Measurements from ENCODE around the gene PARD3B.

Gene PARD3B

GRCh38 chr2:205494537-205495235 is 949.4 kb downstream of the PARD3B start:
- DNase-seq: no peak

DNA sequence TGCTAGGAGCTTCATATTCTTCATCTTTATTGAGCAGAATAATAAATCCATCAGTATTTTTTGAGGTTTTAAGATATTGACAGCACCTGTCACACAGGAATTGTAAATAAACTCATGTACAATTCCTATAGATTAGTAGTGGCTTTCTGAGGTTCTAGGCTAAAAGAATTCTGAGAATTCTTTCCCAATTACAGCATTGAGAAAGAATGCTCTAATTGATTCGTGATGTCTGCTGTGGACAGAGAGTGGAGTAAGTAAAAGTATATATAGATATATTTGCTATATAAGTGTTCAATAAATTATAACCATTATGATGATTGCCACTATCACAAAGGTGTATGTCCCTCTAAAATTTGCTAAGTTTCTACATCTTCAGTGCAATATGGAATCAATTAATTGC is 950.5 kb downstream of the PARD3B start:
- no peak for DNase-seq

DNA sequence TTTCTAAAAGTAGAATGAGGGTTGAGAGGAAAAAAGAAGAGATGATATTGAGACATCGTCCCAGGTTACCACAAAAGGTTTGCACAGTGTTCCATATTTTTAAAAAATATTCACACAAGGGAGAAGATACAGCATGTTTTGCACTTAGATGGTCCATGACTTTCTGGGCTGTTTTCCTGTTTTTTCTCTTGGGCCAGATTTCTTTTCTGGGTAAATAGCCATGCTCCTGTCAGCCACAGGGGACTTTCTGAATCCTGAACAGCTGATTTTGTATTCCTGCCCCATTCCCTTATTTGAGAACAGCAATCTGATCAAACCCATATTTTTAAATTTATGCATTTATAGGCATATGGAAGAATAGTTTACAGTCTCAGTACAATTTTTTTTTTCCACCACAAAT is 951.1 kb downstream of the PARD3B start:
- no peak for DNase-seq

DNA sequence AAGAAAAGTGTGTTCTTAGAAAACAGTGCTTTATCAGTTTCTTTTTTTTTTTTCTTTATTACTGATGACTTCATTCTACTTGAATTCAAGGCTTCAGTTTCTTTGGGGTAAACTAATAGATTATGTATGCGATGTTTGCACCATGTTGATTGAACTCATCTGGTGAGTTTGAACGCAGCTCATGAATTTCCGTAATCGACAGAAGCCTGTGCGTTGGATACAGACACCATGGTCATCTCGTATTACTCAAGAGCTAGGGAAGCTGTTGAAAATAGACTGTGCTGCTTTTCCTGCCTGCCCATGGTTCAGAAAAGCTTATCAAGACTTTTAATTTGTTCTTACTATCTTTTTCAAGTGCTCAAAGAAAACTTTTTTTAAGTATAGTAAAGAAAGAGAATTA is 951.5 kb downstream of the PARD3B start:
- no peak for DNase-seq

DNA sequence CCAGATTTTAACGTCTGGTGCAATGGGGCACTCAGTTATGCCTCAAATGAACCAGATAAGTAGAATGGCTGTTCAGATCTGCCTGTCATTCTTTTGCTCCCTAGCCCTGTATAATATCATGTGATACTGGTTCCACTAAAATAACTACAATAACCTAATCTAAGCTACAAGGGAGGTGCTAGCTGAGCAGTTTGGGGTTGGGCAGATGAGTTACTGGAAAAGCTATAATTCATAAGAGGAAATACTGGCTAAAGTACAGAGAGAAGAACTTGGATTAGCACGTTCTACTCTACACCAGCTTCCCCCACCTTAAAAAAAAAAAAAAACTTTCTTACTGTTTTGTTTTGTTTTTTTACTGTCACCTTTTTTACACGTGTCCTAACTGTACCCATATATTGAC is 953.7 kb downstream of the PARD3B start:
- DNase-seq: no peak

DNA sequence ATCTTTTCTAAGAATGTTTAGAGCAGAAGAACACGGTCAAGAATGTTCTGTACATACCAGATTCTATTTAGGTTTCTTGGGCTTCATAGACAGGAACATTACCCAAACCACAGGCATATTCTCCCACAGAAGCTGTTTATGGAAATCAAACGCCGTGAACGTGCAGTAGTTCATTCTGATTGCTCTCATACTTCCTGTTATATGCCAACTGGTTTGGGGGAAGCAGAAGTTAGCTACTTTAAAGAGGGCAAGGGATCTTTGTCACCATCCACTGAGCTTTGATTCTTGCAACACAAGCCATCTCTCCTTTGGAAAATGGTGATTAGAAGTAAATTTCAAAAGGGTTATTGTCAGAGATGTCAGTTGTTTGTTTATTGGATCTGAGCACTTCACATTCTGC is 954.8 kb downstream of the PARD3B start:
- DNase-seq: no peak

- DNase-seq: no peak
Observed at GRCh38 chr2:205500951-205501350, 955.7 kb downstream of the PARD3B start.

- DNase-seq: no peak
Observed at GRCh38 chr2:205501826-205502225, 956.6 kb downstream of the PARD3B start.

DNA sequence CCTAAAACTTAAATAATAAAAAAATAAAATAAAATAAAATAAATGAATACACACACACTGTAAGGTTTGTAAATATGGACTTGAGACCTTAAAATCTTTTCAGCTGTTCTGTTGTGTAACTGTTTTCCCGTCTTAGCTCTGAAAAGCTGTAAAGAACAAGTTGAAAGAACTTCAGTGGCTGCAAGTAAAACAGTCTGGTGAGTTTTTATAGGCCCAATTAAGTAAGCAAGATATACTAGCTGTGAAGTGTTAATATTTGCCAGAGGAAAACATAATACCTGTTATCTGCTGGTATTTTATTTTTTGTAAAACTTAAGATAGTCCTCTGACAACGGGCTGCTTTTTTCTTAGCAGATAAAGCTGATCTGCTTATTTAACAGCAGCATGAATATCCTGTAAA is 960.1 kb downstream of the PARD3B start:
- no peak for DNase-seq

- DNase-seq: no peak
Observed at GRCh38 chr2:205509655-205510054, 964.4 kb downstream of the PARD3B start.

- DNase-seq: no peak
Observed at GRCh38 chr2:205510345-205510744, 965.1 kb downstream of the PARD3B start.

GRCh38 chr2:205511221-205511620 is 965.9 kb downstream of the PARD3B start:
- no peak for DNase-seq

- no peak for DNase-seq
Observed at GRCh38 chr2:205511641-205512040, 966.4 kb downstream of the PARD3B start.

DNA sequence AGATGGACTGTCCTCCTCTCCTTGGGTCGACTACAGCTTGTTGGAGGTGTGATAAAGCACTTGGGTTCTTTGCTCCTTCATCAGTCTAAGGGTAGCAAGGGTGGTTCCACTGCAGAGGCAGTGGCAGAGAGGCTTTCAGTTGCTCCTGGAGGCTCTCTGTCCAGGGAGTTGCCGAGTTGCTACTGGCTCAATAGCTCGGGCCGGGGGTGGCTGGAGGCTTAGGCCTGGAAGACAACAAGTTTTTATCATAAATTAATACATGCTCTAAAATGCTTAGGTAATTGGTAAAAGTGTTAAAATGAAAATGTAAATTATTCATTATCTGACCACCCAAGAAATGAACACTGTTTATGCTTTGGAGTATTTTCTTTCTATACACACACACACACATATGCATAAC is 975.0 kb downstream of the PARD3B start:
- no peak for DNase-seq

DNA sequence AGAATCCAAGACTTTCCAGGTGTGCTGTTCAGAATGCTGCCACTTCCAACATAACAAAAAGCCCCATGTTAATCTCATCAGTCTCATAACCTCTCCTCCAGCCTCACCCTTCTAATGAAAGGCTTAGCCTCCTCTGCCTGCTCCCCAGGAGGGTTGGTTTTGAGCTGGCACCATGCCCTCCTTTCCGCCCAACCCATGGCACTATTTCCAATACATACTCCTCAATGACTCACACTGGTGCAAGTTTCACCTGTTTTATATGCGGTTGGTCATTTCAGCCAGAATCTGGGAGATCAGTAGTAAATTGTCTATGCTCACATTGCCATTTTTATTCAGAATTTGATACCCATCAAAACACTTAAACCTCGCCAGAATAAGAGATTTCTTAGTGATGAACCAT is 979.4 kb downstream of the PARD3B start:
- DNase-seq: no peak

DNA sequence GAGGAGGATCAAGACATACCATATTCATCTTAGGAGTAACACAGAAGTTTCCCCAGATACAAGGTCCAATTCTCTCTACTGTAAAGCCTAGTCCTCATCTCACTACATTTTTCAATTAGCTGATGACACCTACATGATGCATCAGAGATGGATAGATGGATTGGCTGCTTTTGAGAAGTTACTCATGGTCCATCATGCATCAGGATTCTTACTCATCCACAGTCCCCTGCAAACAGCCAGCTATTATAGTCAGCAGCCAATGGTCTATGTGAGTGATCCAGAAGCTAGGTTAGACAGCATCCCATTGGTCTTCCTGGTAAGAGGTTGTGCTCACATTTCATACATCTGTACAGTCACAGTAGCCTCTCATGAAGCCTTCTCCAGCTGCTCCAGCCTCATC is 982.5 kb downstream of the PARD3B start:
- DNase-seq: no peak

GRCh38 chr2:205531072-205531471 is 985.8 kb downstream of the PARD3B start:
- DNase-seq: no peak

DNA sequence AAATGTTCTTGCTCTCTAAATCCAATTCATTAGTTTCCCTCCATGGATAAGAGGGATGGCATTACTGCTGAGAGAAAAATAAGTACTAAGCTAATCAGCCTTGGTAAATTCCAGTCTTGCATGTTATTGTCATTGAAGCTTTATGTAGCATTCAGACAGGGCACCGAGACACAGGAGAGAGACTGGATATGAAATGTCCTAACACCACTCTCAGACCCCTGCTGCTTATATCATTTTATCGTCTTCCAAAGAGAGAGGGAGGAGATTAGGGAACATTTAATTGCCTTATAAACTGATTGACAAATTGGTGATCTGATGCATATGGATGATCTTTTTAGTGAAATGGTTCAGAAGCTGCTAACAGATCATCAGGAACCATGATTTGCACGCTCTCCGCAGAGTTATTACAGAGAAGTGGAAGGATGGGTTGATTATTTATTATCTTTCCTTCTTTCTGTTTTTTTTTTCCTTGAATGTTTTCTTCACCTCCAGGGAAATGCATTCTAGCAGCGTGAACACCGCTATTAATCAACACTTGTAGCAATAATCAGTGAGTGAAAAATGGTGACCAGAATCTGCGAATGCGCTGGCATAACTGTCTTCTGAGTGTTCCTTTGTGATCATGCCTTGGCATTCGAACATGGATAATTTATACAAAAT is 986.3 kb downstream of the PARD3B start:
- DNase-seq: no peak

DNA sequence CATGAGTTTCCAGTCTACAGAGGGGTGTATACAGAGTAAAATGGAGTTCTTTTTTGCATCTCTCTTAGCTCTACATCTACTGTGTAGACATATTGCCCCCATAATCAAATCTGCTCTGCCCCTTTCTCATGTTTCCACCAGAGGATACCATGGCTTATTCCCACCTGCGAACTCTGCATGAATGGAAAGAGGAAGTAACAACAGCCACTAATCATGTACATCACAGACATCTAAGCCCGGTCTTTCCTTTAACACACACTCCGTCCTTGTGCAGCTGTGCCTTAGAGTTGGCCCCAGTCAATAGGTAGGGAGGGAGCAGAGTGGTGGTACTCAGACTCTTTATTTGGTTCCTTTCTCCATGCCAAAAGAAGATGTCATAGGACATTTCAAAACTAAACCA is 989.7 kb downstream of the PARD3B start:
- no peak for DNase-seq

DNA sequence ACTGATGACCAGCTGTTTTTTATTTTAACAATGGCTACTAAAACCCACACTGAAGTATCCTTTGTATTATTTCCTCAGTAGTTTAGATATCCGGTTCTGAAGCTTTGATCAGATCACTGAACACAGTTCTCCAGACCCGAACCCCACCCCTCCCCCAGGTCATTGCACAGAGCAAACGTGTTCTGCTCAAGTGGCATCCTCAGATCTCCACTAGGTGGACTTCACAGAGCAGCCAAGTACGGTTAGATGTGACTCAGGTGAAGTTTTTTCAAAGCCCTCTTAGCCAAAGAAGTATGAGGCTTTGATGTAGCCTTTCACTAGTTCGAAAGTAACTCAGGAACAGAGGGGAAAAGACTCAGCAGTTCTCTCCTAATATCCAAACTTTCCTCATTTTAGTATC is 994.3 kb downstream of the PARD3B start:
- DNase-seq: no peak

DNA sequence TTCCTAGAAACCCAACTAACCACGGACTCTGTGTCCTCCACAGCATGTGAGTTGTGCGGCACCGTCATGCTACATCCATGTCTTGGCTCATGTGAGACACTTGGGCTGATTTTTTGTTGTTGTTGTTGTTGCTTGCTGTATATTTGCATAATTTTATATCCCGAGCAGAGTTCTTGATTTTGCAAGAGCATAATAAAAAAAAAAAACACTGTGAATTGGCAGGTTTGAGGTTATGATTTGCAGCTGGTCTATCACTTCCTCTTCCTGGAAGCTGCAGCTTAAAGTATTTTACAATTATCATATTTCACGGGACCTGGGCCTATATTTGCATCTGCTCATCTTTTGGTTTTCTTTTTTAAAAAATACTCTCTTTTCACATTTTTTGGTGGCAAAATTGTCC is 994.8 kb downstream of the PARD3B start:
- no peak for DNase-seq

DNA sequence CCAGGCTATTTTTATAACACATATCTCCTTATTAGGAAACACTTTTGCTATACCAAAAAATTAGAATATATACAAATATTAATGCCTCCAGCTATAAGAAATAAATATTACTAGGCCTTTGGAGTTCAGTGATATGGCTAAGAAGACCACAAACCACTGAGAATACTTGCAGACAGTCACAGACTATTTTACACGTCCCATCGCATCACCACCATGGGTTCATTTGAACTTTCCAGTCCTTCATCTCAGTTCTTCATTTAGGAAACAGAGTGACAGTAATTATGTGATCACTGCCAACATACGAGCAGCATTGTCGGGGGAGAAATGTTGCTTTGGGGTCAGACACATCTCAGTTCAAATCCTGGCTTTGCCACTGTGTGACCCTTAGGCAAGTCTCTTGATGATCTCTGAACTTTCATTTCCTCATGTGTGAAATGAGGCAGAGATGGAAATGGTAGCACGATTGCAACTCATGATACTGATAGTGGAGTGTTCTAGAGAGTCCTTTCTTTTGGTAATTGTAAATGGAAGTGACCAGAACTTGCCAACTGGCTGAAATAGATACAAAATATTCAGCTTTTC is 998.1 kb downstream of the PARD3B start:
- no peak for DNase-seq

DNA sequence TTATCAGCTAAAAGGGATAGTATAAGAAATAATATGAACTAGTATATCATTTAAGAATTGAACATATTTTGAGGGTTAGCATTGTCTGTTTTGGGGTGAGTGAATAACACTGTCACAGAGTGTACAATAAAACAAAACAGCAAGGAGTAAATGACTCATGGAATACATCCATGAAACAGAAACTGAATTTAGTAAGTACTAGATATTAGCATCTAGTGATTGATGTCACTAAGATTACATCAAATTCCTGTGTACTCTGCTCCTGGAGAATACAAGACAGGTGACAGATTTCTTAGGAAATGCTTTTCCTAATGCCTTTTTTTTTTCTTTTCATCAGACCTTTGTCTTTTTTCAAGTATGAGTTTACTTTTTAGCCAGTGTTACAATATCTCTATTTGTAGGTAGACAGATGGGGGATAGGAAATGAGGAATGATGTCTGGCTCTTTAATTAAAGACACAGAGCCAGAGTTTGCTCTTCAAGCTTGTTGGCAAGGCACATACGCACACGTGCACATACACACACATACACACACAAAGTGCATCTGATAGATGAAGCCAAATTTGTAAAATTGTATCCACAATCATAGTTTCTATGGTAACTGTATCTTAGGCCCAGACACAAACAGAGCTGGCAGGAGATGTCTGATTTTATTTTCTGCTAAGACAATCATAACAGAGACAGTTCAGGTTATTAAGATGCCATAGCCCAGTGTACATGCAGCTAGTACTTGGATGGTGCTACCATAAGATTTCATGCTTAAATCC is 998.8 kb downstream of the PARD3B start:
- DNase-seq: no peak
